Limb (tissue), 2 donors: ENCODE results near the gene RPL36.
A peak's percentile ranks its signal among the peaks of the same experiment; 100 is the strongest.
"Not testable (repeated sequence)": the region's sequence is repeated elsewhere in the genome, so short reads cannot be mapped to it uniquely, and the experiment has no call there.

ENCODE experiments used
- DNase-seq, 2 donors: peaks; one replicate each; pipeline ENCODE4 v3.0.0-alpha.2; 2016; ENCODE audit errors: extremely low spot score in 2 of 2

Gene RPL36

DNA sequence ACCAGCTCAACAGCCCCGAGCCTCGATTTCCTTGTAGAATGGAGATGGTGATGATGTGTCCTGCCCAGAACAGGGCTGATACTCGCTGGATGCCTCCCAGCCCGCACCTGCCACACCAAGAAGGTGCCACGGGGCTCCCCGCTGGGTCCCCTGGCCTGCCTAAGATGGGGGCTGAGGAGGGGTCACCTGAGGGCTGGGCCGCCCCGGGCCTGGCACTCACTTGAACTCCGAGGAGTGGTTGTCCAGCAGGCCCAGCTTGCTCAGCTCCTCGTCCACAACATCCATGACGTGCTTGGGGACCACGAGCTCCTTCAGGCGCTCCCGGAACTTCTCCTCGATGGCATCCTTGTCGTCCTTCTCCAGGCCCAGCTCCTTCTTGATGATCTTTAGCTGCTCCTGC, 15.5 kb downstream of the RPL36 start:
- DNase-seq = no peak

GRCh38 chr19:5706876-5707573, 16.9 kb downstream of the RPL36 start:
- no peak for DNase-seq

DNA sequence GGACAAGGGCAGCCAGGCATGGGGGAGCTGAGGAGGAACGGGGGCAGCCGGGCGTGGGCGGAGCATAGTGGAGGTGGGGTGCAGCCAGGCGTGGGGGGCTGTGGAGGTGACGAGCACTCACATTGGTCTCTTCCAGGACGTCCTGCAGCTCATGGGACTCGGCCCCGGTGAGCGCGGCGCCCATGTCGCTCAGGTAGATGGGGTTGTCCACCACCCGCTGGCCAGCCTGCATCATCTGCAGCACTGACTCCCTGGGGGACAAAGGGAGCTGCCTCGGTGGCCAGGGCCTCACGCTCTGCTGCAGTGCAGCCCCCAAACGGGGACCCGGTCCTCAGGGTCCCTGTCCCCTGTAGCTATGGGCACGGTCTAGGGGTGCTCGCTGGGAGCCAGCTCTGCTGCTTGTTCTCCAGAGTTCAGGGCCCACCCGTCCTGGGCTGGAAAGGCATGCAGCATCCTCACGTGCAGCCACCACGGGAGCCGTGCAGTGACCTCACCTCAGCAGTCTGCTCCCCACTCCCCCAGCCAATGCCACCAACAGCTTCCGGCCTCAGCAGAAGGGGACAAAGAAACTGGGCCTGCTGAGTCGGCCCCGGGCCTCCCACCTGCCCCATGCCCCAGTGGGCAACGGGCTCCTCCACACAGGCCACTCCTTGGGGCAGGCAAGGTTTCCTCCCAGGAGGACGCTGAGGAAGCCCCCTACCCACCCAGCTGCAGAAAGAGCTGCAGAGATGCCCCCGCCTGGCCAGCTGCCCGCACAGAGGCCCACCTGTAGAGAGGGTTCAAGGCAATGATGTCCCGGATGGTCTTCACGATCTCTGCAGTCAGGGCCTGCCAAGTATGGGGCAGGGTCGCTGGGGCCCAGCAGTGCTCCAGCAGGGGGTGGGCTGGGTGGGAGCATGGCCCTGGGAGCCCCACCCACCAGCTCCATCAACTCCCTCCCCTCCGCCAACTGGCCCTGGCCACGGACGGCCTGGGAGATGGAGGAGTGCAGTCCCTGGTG, 17.8 kb downstream of the RPL36 start:
- DNase-seq = no peak

- no peak for DNase-seq
Measured at GRCh38 chr19:5711025-5711424, 20.9 kb downstream of the RPL36 start.

GRCh38 chr19:5711713-5712161, 21.6 kb downstream of the RPL36 start:
- DNase-seq = no peak

DNA sequence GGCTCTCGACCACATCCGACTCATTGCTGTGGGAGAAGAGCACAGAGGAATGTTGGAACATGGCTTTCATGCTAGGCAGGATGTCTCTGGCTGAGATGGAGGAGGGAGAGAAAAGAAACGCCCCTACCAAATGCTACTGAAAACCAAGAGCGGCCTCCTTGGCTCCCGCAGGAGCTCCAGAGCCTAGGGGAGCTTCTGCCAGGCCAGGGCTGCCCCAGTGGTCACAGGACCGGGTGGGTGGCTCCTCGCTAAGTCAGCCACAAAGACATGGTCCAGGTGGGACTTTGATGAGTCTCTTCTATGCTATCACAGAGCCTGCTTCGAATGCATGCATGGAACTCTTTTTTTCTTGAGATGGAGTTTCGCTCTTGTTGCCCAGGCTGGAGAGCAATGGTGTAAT, 23.1 kb downstream of the RPL36 start:
- no peak for DNase-seq

- no peak for DNase-seq
Measured at GRCh38 chr19:5714816-5715215, 24.7 kb downstream of the RPL36 start.

GRCh38 chr19:5717215-5717935, 27.3 kb downstream of the RPL36 start:
- DNase-seq = no peak

DNA sequence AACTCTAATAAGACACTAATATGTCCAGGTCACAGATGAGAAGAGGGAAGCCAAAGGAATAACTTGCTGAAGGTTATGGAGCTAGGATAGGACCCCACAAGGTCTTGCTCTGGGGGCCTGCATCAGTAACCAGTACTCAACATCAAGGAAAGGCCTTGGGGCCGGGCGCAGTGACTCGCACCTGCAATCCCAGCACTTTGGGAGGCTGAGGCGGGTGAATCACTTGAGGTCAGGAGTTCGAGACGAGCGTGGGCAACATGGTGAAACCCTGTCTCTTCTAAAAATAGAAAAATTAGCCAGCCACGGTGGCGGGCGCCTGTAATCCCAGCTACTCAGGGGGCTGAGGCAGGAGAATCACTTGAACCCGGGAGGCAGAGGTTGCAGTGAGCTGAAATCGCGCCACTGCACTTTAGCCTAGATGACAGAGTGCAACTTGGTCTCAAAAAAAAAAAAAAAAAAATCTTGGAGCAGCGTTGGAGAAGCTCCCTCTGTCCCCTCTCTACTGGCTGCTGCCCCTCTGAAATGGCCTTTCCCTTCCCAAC, 28.0 kb downstream of the RPL36 start:
- DNase-seq = no peak

DNA sequence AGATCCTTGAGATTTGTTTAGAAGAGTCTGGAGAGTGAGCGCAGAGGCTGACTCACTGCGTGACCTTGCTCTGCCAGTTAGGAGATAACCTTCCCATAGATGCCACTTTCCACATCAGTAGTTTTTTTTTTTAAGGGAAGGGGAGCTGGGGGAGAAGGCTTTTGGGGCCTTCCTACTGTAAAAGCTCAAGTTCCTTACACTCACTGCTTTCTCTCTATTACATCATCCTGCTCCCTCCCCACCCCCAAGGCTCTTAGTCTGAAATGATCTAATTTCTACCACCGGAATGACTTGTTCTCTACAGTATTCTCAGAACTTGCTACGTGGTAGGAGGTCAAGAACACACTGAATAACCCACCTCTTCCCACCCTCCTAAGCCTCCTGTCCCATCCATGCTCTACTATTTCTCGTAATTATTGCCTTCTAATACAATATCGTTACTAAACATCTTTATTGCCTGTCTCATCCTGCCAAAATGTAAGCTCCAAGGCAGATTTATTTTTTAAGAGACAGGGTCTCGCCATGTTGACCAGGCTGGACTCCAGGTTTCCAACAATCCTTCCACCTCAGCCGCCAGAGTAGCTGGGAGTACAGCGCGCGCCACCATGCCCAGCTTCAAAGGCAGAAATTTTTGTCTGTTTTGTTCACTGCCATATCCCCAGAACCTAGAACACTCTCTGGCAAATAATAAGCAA, 28.6 kb downstream of the RPL36 start:
- DNase-seq = no peak

- no peak for DNase-seq
Measured at GRCh38 chr19:5719274-5719960, 29.3 kb downstream of the RPL36 start.

GRCh38 chr19:5719961-5720790, 30.1 kb downstream of the RPL36 start, which contains the start of the genes CATSPERD and LONP1:
CATSPERD (plus strand) TSS chr19:5720637; CDS start chr19:5720738, 101 bp downstream.
LONP1 (minus strand) TSS chr19:5720146; CDS start chr19:5720132, 14 bp downstream.
- DNase-seq = peak; percentile 98 to 99

DNA sequence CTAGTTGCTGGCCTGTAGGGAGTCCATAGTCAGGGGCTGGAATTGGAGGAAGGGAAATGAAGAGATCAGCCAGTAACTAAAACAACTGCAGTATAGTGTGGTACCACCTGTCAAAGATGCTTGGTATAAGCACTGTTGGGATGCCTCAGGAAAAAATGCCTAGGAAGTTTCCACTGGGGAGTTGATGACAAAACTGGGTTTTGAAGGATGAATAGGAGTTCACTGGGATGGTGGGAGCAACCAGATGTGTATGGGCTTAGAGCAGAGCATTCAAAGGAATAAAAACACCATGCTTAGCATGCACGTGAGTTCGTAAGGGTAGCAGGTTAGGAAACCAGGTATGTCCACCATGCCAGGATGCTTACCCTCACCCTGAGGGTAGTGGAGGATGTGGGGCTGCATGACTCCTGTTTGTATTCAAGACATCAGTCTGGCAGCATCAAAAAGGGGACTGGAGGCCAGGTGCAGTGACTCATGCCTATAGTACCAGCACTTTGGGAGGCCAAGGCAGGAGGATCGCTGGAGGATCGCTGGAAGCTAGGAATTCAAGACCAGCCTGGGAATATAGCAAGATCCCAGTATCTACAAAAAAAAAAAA, 37.5 kb downstream of the RPL36 start:
- no peak for DNase-seq

DNA sequence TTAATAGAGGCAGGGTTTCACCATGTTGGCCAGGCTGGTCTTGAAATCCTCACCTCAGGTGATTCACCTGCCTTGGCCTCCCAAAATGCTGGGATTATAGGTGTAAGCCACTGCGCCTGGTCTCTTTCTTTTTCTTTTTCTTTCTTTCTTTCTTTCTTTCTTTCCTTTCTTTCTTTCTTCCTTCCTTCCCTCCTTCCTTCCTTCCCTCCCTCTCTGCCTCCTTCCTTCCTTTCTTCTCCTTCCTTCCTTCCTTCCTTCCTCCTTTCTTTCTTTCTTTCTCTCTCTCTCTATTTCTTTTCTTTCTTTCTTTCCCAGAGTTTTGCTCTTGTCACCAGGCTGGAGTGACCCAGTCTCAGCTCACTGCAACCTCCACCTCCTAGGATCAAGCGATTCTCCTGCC, 43.1 kb downstream of the RPL36 start:
- not testable (repeated sequence) for DNase-seq

GRCh38 chr19:5738423-5738822, 48.3 kb downstream of the RPL36 start:
- DNase-seq = no peak
